Activated T-helper 1 cell treated with anti-CD3 and anti-CD28 coated beads, Interleukin-12 subunit alpha, Interleukin-12 subunit beta, Interleukin-2, Interleukin-4 antibody, amounts not matched to agents 30 ng/mL and 10 ng/mL and 1 ng/mL, durations not matched to agents 14 hours and 24 hours and 36 hours (primary cell): ENCODE data around the gene RTN4RL1. TPM values are rescaled to one million over a fixed set of nuclear protein-coding genes. Genes with fewer than 3 reads are reported as not detected.
"Not testable (repeated sequence)": the region's sequence is repeated elsewhere in the genome, so short reads cannot be mapped to it uniquely, and the experiment has no call there.

Experiments
- DNase-seq: peaks from one replicate; pipeline ENCODE4 v3.0.0; 2021; ENCODE audit warnings: low spot score
- H3K27ac Mint-ChIP-seq: one replicate; pipeline ENCODE4 v1.8.0; 2021; ENCODE audit warnings: mild to moderate bottlenecking, mixed read lengths
- H3K27me3 Mint-ChIP-seq: one replicate; pipeline ENCODE4 v1.8.0; 2022; ENCODE audit warnings: mild to moderate bottlenecking, moderate library complexity, mixed read lengths; ENCODE audit not compliant: insufficient read depth
- H3K36me3 Mint-ChIP-seq: one replicate; pipeline ENCODE4 v1.8.0; 2021; ENCODE audit warnings: low read depth, mixed read lengths
- H3K4me1 Mint-ChIP-seq: one replicate; pipeline ENCODE4 v1.8.0; 2021; ENCODE audit warnings: low read depth, mixed read lengths
- H3K4me3 Mint-ChIP-seq: one replicate; pipeline ENCODE4 v1.8.0; 2021; ENCODE audit warnings: mild to moderate bottlenecking, moderate library complexity, mixed read lengths
- H3K9me3 Mint-ChIP-seq: one replicate; pipeline ENCODE4 v1.8.0; 2021; ENCODE audit warnings: mixed read lengths
- intact Hi-C: fragments of 100-400 bp; cut with micrococcal nuclease; formaldehyde crosslinking; loops from one replicate; pipeline ENCODE4 v1.15.1; 2024
- total RNA-seq: library from RNA; stranded (reverse); gene quantifications from 2 replicates; pipeline ENCODE4 v1.2.3, GENCODE V29; 2022

RTN4RL1 gene
- total RNA-seq, 1 donor from 2014 or later: 1.0 TPM

DNA sequence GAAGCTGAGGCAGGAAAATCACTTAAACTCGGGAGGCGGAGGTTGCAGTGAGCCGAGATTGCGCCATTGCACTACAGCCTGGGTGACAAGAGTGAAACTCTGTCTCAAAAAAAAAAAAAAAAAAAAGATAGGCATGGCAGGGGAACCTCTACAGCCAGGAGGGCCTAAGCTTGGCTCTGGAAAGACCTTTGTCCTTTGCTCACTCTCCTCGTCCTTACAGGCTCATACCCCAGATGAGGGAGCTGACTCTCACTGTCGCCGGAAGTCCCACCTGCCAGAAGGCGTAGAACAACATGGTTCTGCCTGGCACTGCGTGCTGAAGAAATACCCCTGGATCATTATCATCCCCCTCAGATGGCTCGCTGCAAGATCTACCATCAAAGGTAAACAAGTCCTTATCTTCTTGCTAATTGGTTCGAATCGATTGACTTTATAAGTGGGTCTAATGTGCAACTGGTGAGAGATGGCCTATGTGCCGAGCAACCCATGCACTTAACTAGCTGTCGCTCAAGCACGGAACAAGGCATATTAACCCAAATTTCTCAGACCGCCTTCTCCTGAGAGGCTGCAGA lies 29.7 kb downstream of the RTN4RL1 start:
- intact Hi-C loops: no loop called here
- peaks cover 2% of the 10 kb centered on the region for H3K36me3 Mint-ChIP-seq
- no peak overlapping the region for H3K4me3 Mint-ChIP-seq
- DNase-seq: no peak
- no peak overlapping the region for H3K27ac Mint-ChIP-seq
- H3K27me3 Mint-ChIP-seq: peaks cover 39% of the 10 kb centered on the region
- H3K4me1 Mint-ChIP-seq: no peaks in the 10 kb centered on the region
- no peaks in the 10 kb centered on the region for H3K9me3 Mint-ChIP-seq

DNA sequence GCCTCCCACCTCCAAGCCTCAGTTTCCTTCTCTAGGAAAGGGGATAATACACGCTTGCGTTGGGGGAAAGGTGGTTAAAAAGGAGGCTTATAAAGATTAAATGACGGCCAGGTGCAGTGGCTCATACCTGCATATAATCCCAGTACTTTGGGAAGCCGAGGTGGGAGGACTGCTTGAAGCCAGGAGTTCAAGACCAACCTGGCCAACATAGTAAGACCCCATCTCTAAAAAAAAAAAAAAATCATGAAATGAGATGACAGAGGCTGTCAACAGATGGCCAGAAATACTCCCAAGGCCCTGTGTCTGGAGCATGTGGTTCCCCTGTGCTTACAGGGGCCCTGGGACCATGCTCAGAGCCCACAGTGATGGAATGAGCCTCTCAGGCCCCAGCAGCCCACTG lies 30.4 kb downstream of the RTN4RL1 start:
- no peak for DNase-seq
- intact Hi-C loops: no loop called here
- H3K27ac Mint-ChIP-seq: no peak overlapping the region
- H3K9me3 Mint-ChIP-seq: no peaks in the 10 kb centered on the region
- H3K4me3 Mint-ChIP-seq: no peak overlapping the region
- no peaks in the 10 kb centered on the region for H3K4me1 Mint-ChIP-seq
- H3K27me3 Mint-ChIP-seq: peaks cover 38% of the 10 kb centered on the region
- peaks cover 2% of the 10 kb centered on the region for H3K36me3 Mint-ChIP-seq

DNA sequence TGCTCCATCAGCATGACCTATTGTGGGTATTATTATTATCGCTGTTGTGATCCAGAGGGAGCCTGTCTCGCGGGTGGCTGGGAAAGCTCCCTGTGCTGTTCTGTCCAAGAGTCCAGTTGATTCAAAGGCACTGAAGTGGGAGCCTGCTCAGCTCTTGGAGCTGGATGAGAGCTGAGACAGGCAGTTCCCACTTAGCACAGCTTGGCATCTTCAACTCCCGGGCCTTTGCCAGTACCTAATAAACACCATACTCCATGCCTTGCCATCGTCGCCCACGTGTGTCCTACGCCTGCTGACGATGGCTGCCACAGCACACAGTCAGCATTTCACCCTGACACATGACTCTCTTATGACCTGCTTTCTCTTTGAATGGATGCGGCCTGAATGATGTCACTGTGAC lies 32.6 kb downstream of the RTN4RL1 start:
- Mint-ChIP-seq H3K4me1 (no peaks in the 10 kb centered on the region), H3K4me3 (no peak overlapping the region), H3K27me3 (peaks cover 32% of the 10 kb centered on the region), H3K9me3 (no peaks in the 10 kb centered on the region), H3K27ac (no peak overlapping the region), H3K36me3 (no peaks in the 10 kb centered on the region)
- no peak for DNase-seq
- intact Hi-C loops: no loop called here

DNA sequence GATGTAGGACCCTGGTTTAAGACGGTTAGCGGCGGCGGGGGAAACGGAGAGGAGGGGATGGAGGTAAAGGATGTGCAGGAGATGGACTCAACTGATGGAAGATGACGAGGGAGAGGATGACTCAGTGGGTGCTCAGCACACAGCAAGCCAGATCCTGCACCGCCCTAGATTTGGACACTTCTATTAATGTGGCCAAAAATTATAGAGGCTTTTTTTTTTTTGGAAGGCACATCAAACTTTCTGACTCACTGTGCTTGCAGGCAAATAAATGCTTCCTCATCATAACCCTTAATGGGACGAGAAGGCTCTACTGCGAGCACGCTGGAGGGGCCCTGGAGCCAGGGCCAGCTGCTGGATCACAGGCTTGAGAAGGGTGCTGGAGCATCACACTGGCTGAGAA lies 36.0 kb downstream of the RTN4RL1 start:
- Mint-ChIP-seq H3K9me3 (no peaks in the 10 kb centered on the region), H3K27me3 (peaks cover 16% of the 10 kb centered on the region), H3K27ac (no peak overlapping the region), H3K36me3 (no peaks in the 10 kb centered on the region), H3K4me3 (no peak overlapping the region), H3K4me1 (no peaks in the 10 kb centered on the region)
- intact Hi-C loops: no loop called here
- no peak for DNase-seq

DNA sequence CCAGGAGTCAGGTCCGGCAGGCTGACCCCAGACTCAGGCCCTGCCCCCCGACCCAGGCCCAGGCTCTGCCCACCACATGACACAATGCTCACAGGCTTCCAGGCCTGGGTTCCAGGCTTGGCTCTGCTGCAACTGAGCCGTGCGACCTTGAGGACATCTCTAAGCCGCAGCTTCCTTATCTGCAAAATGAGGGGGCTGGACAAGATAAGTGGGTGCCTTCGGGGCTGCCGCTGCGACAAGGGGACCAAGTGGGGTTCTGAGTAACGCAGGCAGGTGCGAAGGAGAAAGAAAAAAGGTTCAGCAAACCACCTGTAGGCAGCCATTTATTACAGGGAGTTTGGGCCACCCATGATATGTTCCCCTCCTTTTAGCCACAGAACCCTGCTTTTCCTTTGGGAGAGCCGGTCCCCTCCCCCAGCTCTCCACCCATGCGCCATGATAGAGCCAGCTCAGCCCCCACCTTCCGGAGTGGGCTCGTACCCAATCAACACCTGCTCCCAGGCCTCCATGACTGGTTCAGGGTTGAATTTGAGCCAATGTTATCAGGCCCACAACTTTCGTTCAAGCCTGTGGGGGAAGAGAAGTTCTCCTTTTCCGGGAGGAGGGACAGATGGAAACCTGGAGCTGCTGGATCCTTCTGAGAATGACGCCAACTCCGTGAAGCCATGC lies 38.2 kb downstream of the RTN4RL1 start:
- intact Hi-C loops: no loop called here
- no peak overlapping the region for H3K27ac Mint-ChIP-seq

DNA sequence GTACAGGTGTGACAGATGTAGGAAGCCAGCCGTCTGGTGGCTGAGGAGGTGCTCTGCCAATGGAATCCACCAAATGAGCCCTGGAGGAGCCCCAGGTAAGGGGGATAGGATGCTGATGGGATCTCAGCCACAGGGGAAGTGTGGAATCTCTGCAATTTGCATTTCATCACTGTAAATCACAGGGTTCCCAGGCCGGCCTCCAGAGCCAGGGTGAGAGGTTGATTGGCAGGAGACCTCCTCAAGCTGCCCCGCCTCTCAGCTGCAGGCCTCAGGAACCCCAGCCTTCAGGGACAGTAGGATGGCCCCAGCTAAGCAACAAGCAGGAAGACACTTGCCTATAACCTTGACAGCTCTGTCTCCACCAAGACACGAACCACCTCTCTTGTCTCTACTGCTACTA lies 39.4 kb downstream of the RTN4RL1 start:
- Mint-ChIP-seq H3K36me3 (no peaks in the 10 kb centered on the region), H3K4me3 (no peak overlapping the region), H3K9me3 (no peaks in the 10 kb centered on the region), H3K4me1 (no peaks in the 10 kb centered on the region), H3K27me3 (peaks cover 12% of the 10 kb centered on the region), H3K27ac (no peak overlapping the region)
- intact Hi-C loops: no loop called here
- no peak for DNase-seq

More for the DNA sequence above, 38.2 kb downstream of the RTN4RL1 start:
- DNase-seq: no peak
- Mint-ChIP-seq H3K4me1 (no peaks in the 10 kb centered on the region), H3K4me3 (no peak overlapping the region), H3K27me3 (peaks cover 15% of the 10 kb centered on the region), H3K36me3 (no peaks in the 10 kb centered on the region), H3K9me3 (no peaks in the 10 kb centered on the region)

DNA sequence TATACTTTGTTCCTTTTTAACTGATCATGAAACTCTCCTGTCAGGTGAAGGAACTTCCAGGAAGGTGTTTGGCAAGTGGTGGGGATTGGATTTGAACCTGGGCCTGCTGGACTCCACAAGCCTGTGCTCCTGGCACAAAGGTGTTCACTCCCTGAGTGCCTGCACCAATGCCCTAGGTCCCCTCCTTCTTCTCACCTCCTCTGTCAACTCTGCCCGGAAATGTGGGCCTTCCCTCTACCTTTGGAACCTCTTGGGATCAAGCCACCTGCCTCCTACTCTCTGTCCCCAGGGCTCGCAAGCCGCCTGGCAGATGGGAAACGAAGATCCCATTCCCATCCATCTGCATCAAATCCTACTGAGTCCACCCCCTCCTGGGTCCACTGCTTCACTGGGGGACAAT lies 40.0 kb downstream of the RTN4RL1 start:
- H3K27me3 Mint-ChIP-seq: peaks cover 12% of the 10 kb centered on the region
- no peak overlapping the region for H3K4me3 Mint-ChIP-seq
- H3K9me3 Mint-ChIP-seq: no peaks in the 10 kb centered on the region
- no peaks in the 10 kb centered on the region for H3K4me1 Mint-ChIP-seq
- H3K36me3 Mint-ChIP-seq: no peaks in the 10 kb centered on the region
- intact Hi-C loops: no loop called here
- no peak for DNase-seq
- no peak overlapping the region for H3K27ac Mint-ChIP-seq

DNA sequence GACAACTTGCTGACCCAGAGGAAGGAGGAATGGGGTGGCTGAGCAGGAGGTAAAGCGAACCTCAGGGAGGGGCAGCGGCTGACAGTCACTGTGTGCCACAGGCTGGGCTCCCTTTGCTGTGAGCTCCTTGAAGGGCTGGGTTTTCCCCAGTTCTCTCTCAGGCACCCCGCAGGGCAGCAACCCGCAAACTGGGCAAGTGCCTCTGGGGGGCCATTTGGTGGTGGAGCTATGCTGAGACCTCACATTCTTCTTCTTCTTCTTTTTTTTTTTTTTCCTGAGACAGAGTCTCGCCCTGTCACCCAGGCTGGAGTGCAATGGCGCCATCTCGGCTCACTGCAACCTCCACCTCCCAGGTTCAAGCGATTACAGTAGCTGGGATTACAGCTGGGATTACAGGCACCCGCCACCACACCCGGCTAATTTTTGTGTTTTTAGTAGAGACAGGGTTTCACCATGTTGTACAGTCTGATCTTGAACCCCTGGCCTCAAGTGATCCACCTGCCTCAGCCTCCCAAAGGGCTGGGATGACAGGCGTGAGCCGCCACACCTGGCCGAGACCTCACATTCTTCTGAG lies 42.3 kb downstream of the RTN4RL1 start:
- H3K4me3 Mint-ChIP-seq, H3K27ac Mint-ChIP-seq, intact Hi-C loops, H3K36me3 Mint-ChIP-seq, DNase-seq, H3K4me1 Mint-ChIP-seq, H3K9me3 Mint-ChIP-seq: not testable (repeated sequence)
- peaks cover 19% of the 10 kb centered on the region for H3K27me3 Mint-ChIP-seq

DNA sequence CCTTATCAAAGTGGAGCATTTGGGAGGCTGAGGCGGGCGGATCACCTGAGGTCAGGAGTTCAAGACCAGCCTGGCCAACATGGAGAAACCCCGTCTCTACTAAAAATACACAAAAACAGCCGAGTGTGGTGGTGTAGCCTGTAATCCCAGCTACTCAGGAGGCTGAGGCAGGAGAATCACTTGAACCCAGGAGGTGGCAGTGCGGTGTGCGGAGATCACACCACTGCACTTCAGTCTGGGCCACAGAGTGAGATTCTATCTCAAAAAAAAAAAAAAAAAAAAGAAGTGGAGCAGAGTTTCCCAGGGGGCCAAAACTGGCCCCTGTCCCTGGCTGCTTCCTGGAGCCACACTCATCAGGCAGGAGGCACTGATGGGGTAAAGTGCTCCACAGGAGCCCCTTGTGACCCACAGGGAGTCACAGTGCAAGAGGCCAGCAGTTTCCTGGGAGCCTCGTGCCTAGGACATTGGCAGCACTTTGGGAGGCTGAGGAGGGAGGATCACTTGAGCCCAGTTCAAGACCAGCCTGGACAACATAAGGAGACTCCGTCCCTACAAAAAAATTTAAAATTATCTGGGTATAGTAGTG lies 44.4 kb downstream of the RTN4RL1 start:
- Mint-ChIP-seq H3K4me3 (no peak overlapping the region), H3K27ac (no peak overlapping the region), H3K27me3 (peaks cover 21% of the 10 kb centered on the region), H3K4me1 (peaks cover 8% of the 10 kb centered on the region), H3K9me3 (no peaks in the 10 kb centered on the region), H3K36me3 (no peaks in the 10 kb centered on the region)
- DNase-seq: no peak
- intact Hi-C loops: no loop called here

DNA sequence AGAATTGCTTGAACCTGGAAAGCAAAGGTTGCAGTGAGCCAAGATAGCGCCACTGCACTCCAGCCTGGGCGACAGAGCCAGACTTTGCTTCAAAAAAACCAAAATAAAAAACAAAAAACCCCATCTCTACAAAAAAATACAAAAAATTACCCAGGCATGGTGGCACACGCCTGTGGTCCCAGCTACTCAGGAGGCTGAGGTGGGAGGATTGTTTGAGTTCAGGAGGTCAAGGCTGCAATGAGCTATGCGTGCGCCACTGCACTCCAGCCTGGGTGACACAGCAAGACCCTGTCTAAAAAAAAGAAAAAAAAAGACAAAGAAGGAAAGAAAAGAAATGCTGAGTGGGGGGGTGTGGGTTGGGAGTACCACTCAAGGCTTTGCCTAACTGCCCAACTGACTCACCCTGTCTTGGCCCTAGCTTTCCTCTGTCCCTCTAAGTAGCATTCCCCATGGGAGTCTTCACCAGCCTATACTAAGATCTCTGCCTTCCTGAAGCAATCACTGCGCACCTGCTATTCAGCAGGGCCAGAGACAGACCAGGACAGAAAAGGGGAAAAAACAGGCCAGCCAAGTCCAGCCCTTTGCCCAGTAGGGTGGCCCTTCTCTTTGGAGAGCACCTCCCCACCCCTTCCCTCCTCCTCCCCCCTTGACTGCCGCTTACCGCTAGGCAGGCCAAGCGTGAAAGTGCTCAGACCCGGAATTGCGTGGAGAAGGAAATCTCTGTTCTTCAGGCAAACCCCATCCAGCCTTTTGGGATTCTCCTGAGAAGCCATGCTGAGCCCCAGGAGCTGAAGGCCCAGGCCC lies 45.8 kb downstream of the RTN4RL1 start:
- peaks cover 12% of the 10 kb centered on the region for H3K4me1 Mint-ChIP-seq
- H3K4me3 Mint-ChIP-seq: no peak overlapping the region
- no peaks in the 10 kb centered on the region for H3K9me3 Mint-ChIP-seq
- DNase-seq: no peak
- H3K36me3 Mint-ChIP-seq: no peaks in the 10 kb centered on the region
- intact Hi-C loops: loop anchor here (10.0 kb wide), 1 partner anchor 55 kb away; no protein-coding TSS in a partner anchor
- no peak overlapping the region for H3K27ac Mint-ChIP-seq
- H3K27me3 Mint-ChIP-seq: peaks cover 22% of the 10 kb centered on the region

DNA sequence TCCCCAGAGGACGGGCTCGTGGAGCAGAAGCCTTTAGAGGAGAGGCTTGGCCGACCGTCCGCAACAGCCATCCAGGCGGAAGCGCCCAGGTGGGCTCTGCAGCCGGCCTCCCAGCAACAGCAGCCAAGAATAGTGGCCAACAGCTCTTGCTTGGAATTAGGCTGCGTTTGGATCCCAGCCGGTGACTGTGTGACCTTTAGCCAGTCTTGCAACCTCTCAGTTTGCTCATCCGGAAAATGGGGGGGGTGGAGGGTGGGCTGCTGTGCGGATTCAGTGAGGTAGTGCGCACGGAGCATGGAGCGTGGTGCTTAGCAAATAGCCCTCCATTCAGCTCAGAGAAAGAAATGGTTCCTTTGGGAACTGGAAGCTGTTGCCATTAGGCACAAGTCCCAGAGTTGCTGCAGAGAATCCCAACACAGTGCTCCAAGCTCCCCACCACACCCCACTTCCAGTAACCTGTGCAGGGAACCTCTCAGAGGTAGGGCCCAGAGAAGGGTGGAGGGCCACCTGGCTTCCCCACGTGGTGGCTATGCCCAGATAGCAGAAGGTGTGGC lies 46.7 kb downstream of the RTN4RL1 start:
- no peak for DNase-seq
- no peak overlapping the region for H3K27ac Mint-ChIP-seq
- peaks cover 24% of the 10 kb centered on the region for H3K27me3 Mint-ChIP-seq
- peaks cover 12% of the 10 kb centered on the region for H3K4me1 Mint-ChIP-seq
- H3K9me3 Mint-ChIP-seq: no peaks in the 10 kb centered on the region
- no peaks in the 10 kb centered on the region for H3K36me3 Mint-ChIP-seq
- intact Hi-C loops: loop anchor here (10.0 kb wide), 1 partner anchor 54 kb away; no protein-coding TSS in a partner anchor
- H3K4me3 Mint-ChIP-seq: no peak overlapping the region

DNA sequence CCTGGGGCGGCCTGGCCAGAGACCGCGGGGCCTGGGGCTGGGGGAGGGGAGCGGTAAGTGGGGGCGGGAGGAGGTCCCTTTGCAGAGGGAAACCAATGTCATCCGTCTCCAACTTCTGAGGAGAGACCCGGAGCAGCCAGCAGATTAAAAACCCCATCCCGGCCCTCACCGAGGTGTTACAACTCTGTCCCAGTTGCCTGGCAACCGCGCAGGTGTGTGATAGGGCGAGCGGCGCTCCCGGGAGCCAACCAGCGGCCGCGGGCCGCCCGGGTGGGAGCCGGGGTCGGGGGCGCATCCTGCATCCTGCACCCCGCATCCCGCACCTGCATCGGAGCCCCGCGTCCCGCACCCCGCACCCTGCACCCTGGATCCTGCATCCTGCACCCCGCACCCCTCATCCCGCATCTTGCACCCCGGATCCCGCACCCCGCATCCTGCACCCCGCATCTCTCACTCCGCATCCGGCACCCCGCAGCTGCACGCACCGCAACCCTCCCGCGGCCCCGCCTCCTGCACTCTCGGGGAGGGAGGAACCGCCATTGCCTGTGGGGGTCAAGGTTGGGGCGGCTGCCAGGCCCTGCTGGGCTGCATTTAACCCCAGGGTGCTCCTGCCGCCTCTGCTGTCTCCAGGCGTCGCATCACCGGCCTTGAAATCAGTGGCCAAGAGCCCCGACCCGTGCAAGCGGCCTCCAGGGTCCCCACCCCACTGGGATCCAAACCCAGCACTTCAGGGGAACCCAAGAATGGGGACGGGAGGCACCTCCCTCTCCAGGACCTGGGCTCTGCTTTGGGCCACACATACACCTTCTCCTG lies 47.3 kb downstream of the RTN4RL1 start:
- DNase-seq: no peak
- intact Hi-C loops: loop anchor here (10.0 kb wide), 1 partner anchor 53 kb away; no protein-coding TSS in a partner anchor
- peaks cover 24% of the 10 kb centered on the region for H3K27me3 Mint-ChIP-seq
- no peaks in the 10 kb centered on the region for H3K9me3 Mint-ChIP-seq
- H3K36me3 Mint-ChIP-seq: no peaks in the 10 kb centered on the region
- H3K27ac Mint-ChIP-seq: no peak overlapping the region
- H3K4me1 Mint-ChIP-seq: peaks cover 12% of the 10 kb centered on the region
- H3K4me3 Mint-ChIP-seq: no peak overlapping the region
